ENCODE data around the gene SUGCT.

SUGCT gene

DNA sequence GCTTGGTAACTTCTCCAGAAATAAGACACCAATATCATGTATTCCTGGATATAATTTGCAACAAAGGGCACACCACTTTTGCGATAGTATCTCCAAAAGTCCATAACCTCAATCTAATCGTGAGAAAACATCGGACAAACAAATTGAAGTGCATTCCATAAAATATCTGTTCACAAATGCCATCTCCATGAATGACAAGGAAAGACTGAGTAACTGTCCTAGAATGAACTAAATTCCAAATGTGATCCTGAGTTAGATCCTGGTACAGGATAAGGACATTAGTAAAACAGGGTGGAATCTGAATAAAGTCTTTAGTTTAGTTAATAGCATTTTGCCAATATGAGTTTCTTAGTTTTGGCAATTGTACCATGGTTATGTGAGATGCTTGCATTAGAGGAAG lies 384.2 kb downstream of the SUGCT start:
- Histone ChIP-seq H3K9me3 (ENCODE audit: control insufficient read depth, low read depth, low read length) (no peaks in the 10 kb centered on the region), H3K27ac (ENCODE audit: low read length) (no peak overlapping the region), H3K4me3 (ENCODE audit: low read length) (no peak overlapping the region), H3K36me3 (ENCODE audit: control insufficient read depth, low read depth, low read length) (no peaks in the 10 kb centered on the region), H3K27me3 (ENCODE audit: control insufficient read depth, insufficient read depth, low read length) (no peaks in the 10 kb centered on the region), H3K9ac (ENCODE audit: low read length) (no peak overlapping the region), H3K4me1 (ENCODE audit: control insufficient read depth, low read depth, low read length) (no peaks in the 10 kb centered on the region)

GRCh38 chr7:40520986-40521738 lies 386.4 kb downstream of the SUGCT start:
- Histone ChIP-seq H3K9me3 (ENCODE audit: control insufficient read depth, low read depth, low read length) (no peaks in the 10 kb centered on the region), H3K4me3 (ENCODE audit: low read length) (no peak overlapping the region), H3K9ac (ENCODE audit: low read length) (no peak overlapping the region), H3K27me3 (ENCODE audit: control insufficient read depth, insufficient read depth, low read length) (no peaks in the 10 kb centered on the region), H3K4me1 (ENCODE audit: control insufficient read depth, low read depth, low read length) (no peaks in the 10 kb centered on the region), H3K27ac (ENCODE audit: low read length) (no peak overlapping the region), H3K36me3 (ENCODE audit: control insufficient read depth, low read depth, low read length) (no peaks in the 10 kb centered on the region)

GRCh38 chr7:40525764-40526163 lies 391.0 kb downstream of the SUGCT start:
- Histone ChIP-seq H3K9me3 (ENCODE audit: control insufficient read depth, low read depth, low read length) (no peaks in the 10 kb centered on the region), H3K4me3 (ENCODE audit: low read length) (no peak overlapping the region), H3K27ac (ENCODE audit: low read length) (no peak overlapping the region), H3K36me3 (ENCODE audit: control insufficient read depth, low read depth, low read length) (no peaks in the 10 kb centered on the region), H3K27me3 (ENCODE audit: control insufficient read depth, insufficient read depth, low read length) (no peaks in the 10 kb centered on the region), H3K4me1 (ENCODE audit: control insufficient read depth, low read depth, low read length) (no peaks in the 10 kb centered on the region), H3K9ac (ENCODE audit: low read length) (no peak overlapping the region)

- Histone ChIP-seq H3K4me3 (ENCODE audit: low read length) (no peak overlapping the region), H3K27ac (ENCODE audit: low read length) (no peak overlapping the region), H3K36me3 (ENCODE audit: control insufficient read depth, low read depth, low read length) (no peaks in the 10 kb centered on the region), H3K9me3 (ENCODE audit: control insufficient read depth, low read depth, low read length) (no peaks in the 10 kb centered on the region), H3K9ac (ENCODE audit: low read length) (no peak overlapping the region), H3K4me1 (ENCODE audit: control insufficient read depth, low read depth, low read length) (no peaks in the 10 kb centered on the region), H3K27me3 (ENCODE audit: control insufficient read depth, insufficient read depth, low read length) (no peaks in the 10 kb centered on the region)
Observed at GRCh38 chr7:40526951-40527715, 392.3 kb downstream of the SUGCT start.

GRCh38 chr7:40527723-40528122 lies 392.9 kb downstream of the SUGCT start:
- Histone ChIP-seq H3K4me3 (ENCODE audit: low read length) (no peak overlapping the region), H3K27ac (ENCODE audit: low read length) (no peak overlapping the region), H3K9me3 (ENCODE audit: control insufficient read depth, low read depth, low read length) (no peaks in the 10 kb centered on the region), H3K36me3 (ENCODE audit: control insufficient read depth, low read depth, low read length) (no peaks in the 10 kb centered on the region), H3K9ac (ENCODE audit: low read length) (no peak overlapping the region), H3K27me3 (ENCODE audit: control insufficient read depth, insufficient read depth, low read length) (no peaks in the 10 kb centered on the region), H3K4me1 (ENCODE audit: control insufficient read depth, low read depth, low read length) (no peaks in the 10 kb centered on the region)

DNA sequence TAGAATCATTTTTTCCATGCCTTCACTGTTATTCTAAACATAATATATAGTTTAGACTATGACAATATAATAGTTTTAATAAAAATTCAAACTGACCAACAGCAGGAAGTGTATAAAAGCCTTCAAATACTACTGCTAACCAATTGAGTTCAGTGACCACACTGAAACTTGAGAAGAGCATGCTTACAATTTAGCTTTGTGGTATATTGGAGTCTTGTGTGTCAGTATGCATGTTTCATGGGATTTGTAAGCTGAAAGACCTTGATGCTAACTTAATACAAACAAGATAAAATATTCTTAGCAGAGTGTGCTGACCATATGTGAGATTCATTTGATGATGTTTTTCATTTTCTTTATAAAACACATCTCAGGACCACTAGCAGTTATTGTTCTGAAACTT lies 395.5 kb downstream of the SUGCT start:
- H3K4me1 ChIP-seq (ENCODE audit: control insufficient read depth, low read depth, low read length) = no peaks in the 10 kb centered on the region
- H3K27ac ChIP-seq (ENCODE audit: low read length) = no peak overlapping the region
- H3K4me3 ChIP-seq (ENCODE audit: low read length) = no peak overlapping the region
- no peaks in the 10 kb centered on the region for H3K27me3 ChIP-seq (ENCODE audit: control insufficient read depth, insufficient read depth, low read length)
- no peaks in the 10 kb centered on the region for H3K9me3 ChIP-seq (ENCODE audit: control insufficient read depth, low read depth, low read length)
- H3K9ac ChIP-seq (ENCODE audit: low read length) = no peak overlapping the region
- no peaks in the 10 kb centered on the region for H3K36me3 ChIP-seq (ENCODE audit: control insufficient read depth, low read depth, low read length)

GRCh38 chr7:40531956-40532355 lies 397.2 kb downstream of the SUGCT start:
- no peak overlapping the region for H3K27ac ChIP-seq (ENCODE audit: low read length)

GRCh38 chr7:40535678-40536077 lies 400.9 kb downstream of the SUGCT start:
- no peaks in the 10 kb centered on the region for H3K4me1 ChIP-seq (ENCODE audit: control insufficient read depth, low read depth, low read length)
- no peak overlapping the region for H3K27ac ChIP-seq (ENCODE audit: low read length)
- no peaks in the 10 kb centered on the region for H3K27me3 ChIP-seq (ENCODE audit: control insufficient read depth, insufficient read depth, low read length)
- H3K4me3 ChIP-seq (ENCODE audit: low read length) = no peak overlapping the region
- H3K36me3 ChIP-seq (ENCODE audit: control insufficient read depth, low read depth, low read length) = no peaks in the 10 kb centered on the region
- H3K9ac ChIP-seq (ENCODE audit: low read length) = no peak overlapping the region
- H3K9me3 ChIP-seq (ENCODE audit: control insufficient read depth, low read depth, low read length) = no peaks in the 10 kb centered on the region

More at GRCh38 chr7:40531956-40532355, 397.2 kb downstream of the SUGCT start:
- H3K9ac ChIP-seq (ENCODE audit: low read length) = no peak overlapping the region
- no peak overlapping the region for H3K4me3 ChIP-seq (ENCODE audit: low read length)
- H3K27me3 ChIP-seq (ENCODE audit: control insufficient read depth, insufficient read depth, low read length) = no peaks in the 10 kb centered on the region
- H3K4me1 ChIP-seq (ENCODE audit: control insufficient read depth, low read depth, low read length) = no peaks in the 10 kb centered on the region
- no peaks in the 10 kb centered on the region for H3K36me3 ChIP-seq (ENCODE audit: control insufficient read depth, low read depth, low read length)
- no peaks in the 10 kb centered on the region for H3K9me3 ChIP-seq (ENCODE audit: control insufficient read depth, low read depth, low read length)

DNA sequence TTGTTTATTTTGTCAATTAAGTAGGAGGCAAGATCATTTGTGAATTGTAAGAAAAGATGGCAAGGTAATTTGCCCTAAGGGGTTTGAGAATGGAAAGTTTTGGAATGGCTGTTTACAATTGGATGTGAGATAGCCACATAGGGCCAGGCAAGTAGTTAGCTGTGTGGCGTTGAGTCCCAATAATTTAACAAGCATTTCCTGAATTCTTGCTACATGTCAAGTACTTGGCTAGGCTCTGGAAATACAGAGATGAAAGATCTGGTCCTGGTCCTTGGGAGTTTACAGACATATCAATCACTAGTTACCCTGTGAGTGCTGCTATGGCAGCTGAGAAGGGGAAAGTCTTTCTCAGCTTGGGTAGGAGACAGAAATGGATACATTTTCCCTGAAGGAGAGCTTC lies 401.6 kb downstream of the SUGCT start:
- Histone ChIP-seq H3K9ac (ENCODE audit: low read length) (no peak overlapping the region), H3K4me3 (ENCODE audit: low read length) (no peak overlapping the region), H3K27ac (ENCODE audit: low read length) (no peak overlapping the region), H3K4me1 (ENCODE audit: control insufficient read depth, low read depth, low read length) (no peaks in the 10 kb centered on the region), H3K27me3 (ENCODE audit: control insufficient read depth, insufficient read depth, low read length) (no peaks in the 10 kb centered on the region), H3K36me3 (ENCODE audit: control insufficient read depth, low read depth, low read length) (no peaks in the 10 kb centered on the region), H3K9me3 (ENCODE audit: control insufficient read depth, low read depth, low read length) (no peaks in the 10 kb centered on the region)

DNA sequence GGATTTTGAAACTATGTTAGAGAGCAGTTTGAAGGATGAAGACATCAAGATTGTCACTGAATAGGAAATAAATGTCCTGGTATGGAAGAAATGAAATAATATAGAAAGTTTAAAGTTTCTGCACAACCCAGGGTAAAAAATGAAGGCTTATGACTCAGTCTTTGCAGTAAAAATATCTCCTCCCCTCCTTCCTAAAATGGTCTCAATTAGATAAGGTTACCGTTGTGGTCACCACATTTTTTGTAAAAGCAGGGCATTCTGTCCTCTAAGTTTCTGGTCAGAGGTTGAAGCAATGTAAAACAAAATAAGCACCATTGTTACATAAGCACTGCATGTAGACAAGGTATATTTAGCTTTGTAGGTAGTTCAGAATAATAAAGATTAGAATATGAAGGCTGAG lies 403.5 kb downstream of the SUGCT start:
- Histone ChIP-seq H3K9ac (ENCODE audit: low read length) (no peak overlapping the region), H3K4me3 (ENCODE audit: low read length) (no peak overlapping the region), H3K4me1 (ENCODE audit: control insufficient read depth, low read depth, low read length) (no peaks in the 10 kb centered on the region), H3K9me3 (ENCODE audit: control insufficient read depth, low read depth, low read length) (no peaks in the 10 kb centered on the region), H3K36me3 (ENCODE audit: control insufficient read depth, low read depth, low read length) (no peaks in the 10 kb centered on the region), H3K27ac (ENCODE audit: low read length) (no peak overlapping the region), H3K27me3 (ENCODE audit: control insufficient read depth, insufficient read depth, low read length) (no peaks in the 10 kb centered on the region)

DNA sequence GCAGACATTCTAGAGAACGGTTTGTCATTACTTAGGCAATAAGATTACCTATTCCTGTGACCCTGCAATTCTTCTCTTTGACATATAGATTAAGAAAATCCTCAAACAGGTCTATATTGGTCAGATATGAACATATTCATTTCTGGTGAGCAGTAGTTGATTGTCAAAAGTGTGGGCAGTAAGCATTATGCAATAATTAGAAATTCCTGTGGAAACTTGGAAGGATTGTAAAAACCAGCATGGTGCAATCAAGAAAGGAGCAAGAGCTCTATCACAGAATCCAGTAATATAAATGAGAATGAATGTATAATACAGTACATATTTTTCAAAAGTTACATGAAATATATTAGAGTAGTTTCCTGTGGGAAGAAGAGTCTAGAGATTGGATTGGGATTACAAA lies 406.5 kb downstream of the SUGCT start:
- Histone ChIP-seq H3K9ac (ENCODE audit: low read length) (no peak overlapping the region), H3K4me1 (ENCODE audit: control insufficient read depth, low read depth, low read length) (no peaks in the 10 kb centered on the region), H3K27me3 (ENCODE audit: control insufficient read depth, insufficient read depth, low read length) (no peaks in the 10 kb centered on the region), H3K27ac (ENCODE audit: low read length) (no peak overlapping the region), H3K9me3 (ENCODE audit: control insufficient read depth, low read depth, low read length) (no peaks in the 10 kb centered on the region), H3K36me3 (ENCODE audit: control insufficient read depth, low read depth, low read length) (no peaks in the 10 kb centered on the region), H3K4me3 (ENCODE audit: low read length) (no peak overlapping the region)
